ENCODE data around the gene ADH6.
"Not testable (repeated sequence)": the region's sequence is repeated elsewhere in the genome, so short reads cannot be mapped to it uniquely, and the experiment has no call there.

The ADH6 gene

GRCh38 chr4:99219072-99219471 is at the start of gene ADH6:
Gene ADH6 (minus strand): TSS chr4:99219246. CDS start chr4:99219152, 94 bp downstream.
- H3K4me3 ChIP-seq = no peak within 1 kb of the TSS
- TF ChIP-seq Cebpa-rat (IDR thresholded peaks at IDR 0.05) = no peak
- H3K9me3 ChIP-seq (replicated peaks in 1 of 11) = peaks cover 0 to 6% (median 0%) of the 10 kb centered on the region in 11 experiments; a peak in 1 of 22 replicates
- no peak within 1 kb of the TSS for H3K9ac ChIP-seq
- H3K4me1 ChIP-seq = no peaks in the 10 kb centered on the region
- H3K36me3 ChIP-seq = no peaks in the 10 kb centered on the region
- H3K27me3 ChIP-seq = no peaks in the 10 kb centered on the region
- H4K20me1 ChIP-seq = no peaks in the 10 kb centered on the region
- no peak within 1 kb of the TSS for H3K27ac ChIP-seq
- H3K4me2 ChIP-seq = no peak within 1 kb of the TSS

DNA sequence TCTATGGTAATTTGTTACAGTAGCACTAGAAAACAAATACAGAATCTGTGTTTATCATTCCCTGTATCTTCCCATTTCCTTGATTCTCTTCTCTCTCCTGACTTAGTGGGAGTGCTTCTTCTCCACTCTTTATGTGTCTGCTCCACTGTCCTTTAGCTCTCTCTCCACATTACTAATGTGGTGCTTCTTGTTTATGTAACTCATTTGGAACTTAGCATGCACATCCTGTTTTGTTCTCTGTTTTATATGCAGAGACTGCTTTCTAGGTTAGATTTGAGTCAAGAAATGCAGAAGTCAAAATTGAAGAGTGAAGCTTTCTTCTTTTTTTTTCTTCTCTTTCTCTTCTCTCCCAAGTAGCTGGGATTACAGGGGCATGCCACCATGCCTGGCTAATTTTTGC is 45.9 kb upstream of the ADH6 start:
- Histone ChIP-seq H3K4me3 (no peak overlapping the region), H3K9ac (no peak overlapping the region), H3K27me3 (no peaks in the 10 kb centered on the region), H4K20me1 (no peaks in the 10 kb centered on the region), H3K27ac (no peak overlapping the region), H3K9me3 (replicated peaks in 1 of 11) (peaks cover 0 to 5% (median 0%) of the 10 kb centered on the region in 11 experiments; a peak in 2 of 22 replicates), H3K4me2 (peak overlapping the region in 2 of 11 experiments; percentile 10 to 19; a peak in 2 of 22 replicates), H3K4me1 (peaks cover 0 to 10% (median 0%) of the 10 kb centered on the region in 10 experiments; a peak in 2 of 20 replicates), H3K36me3 (no peaks in the 10 kb centered on the region)
- no peak for TF ChIP-seq Cebpa-rat (IDR thresholded peaks at IDR 0.05)

GRCh38 chr4:99252746-99253145 is 33.7 kb upstream of the ADH6 start:
- TF ChIP-seq Cebpa-rat (IDR thresholded peaks at IDR 0.05) = no peak
- Histone ChIP-seq H3K9ac (no peak overlapping the region), H3K4me1 (no peaks in the 10 kb centered on the region), H4K20me1 (no peaks in the 10 kb centered on the region), H3K4me3 (no peak overlapping the region), H3K36me3 (no peaks in the 10 kb centered on the region), H3K4me2 (no peak overlapping the region), H3K27ac (no peak overlapping the region), H3K9me3 (replicated peaks in 1 of 11) (0 out of 22 replicates have a peak, but pooled peaks cover 0 to 6% (median 0%) of the 10 kb centered on the region in 11 experiments), H3K27me3 (no peaks in the 10 kb centered on the region)

DNA sequence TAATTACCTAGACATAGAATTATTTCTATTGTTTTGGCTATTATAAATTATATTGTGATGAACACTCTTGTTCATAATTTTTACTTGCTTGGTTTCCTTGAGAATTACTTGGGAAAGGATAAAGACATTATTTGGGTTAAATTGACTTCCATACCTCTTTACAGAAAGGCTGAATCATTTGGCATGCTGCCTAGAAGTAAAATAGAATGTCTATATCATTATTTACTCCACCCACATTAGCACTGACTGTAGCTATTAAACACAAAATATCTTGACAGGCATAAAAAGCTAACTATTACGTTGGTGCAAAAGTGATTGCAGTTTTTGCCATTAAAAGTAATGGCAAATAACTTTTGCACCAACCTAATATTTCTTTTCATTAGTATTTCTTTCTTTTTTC is 29.7 kb upstream of the ADH6 start:
- H4K20me1 ChIP-seq = no peaks in the 10 kb centered on the region
- H3K27me3 ChIP-seq = no peaks in the 10 kb centered on the region
- H3K4me2 ChIP-seq = no peak overlapping the region
- peaks cover 0 to 14% (median 0%) of the 10 kb centered on the region in 11 experiments; a peak in 1 of 22 replicates for H3K9me3 ChIP-seq (replicated peaks in 1 of 11)
- H3K27ac ChIP-seq = no peak overlapping the region
- no peaks in the 10 kb centered on the region for H3K36me3 ChIP-seq
- no peak overlapping the region for H3K4me3 ChIP-seq
- no peak for TF ChIP-seq Cebpa-rat (IDR thresholded peaks at IDR 0.05)
- no peak overlapping the region for H3K9ac ChIP-seq
- no peaks in the 10 kb centered on the region for H3K4me1 ChIP-seq

DNA sequence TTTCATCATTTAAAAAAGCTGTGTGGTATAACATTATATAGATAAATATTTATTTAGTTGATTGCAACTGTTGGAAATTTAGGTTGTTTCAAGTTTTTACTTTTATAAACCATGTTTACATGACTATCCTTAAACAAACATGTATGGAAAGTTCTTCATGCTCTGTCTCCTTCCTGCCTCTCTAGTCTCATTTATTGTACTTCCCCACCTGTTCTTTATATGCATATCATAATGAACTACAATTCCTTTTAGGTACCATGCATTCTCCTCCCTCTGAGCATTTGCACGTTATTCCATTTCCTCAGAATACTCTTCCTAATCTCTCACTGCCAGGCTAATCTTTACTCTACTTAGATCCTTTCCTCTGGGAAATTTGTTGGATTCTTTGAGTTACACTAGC is 16.9 kb upstream of the ADH6 start:
- Histone ChIP-seq H3K27ac (no peak overlapping the region), H3K4me2 (no peak overlapping the region), H3K4me1 (no peaks in the 10 kb centered on the region), H3K36me3 (no peaks in the 10 kb centered on the region), H3K4me3 (no peak overlapping the region), H3K9ac (no peak overlapping the region), H3K27me3 (no peaks in the 10 kb centered on the region), H3K9me3 (replicated peaks in 1 of 11) (peaks cover 0 to 5% (median 2%) of the 10 kb centered on the region in 11 experiments; a peak in 5 of 22 replicates), H4K20me1 (no peaks in the 10 kb centered on the region)
- TF ChIP-seq Cebpa-rat (IDR thresholded peaks at IDR 0.05) = no peak

DNA sequence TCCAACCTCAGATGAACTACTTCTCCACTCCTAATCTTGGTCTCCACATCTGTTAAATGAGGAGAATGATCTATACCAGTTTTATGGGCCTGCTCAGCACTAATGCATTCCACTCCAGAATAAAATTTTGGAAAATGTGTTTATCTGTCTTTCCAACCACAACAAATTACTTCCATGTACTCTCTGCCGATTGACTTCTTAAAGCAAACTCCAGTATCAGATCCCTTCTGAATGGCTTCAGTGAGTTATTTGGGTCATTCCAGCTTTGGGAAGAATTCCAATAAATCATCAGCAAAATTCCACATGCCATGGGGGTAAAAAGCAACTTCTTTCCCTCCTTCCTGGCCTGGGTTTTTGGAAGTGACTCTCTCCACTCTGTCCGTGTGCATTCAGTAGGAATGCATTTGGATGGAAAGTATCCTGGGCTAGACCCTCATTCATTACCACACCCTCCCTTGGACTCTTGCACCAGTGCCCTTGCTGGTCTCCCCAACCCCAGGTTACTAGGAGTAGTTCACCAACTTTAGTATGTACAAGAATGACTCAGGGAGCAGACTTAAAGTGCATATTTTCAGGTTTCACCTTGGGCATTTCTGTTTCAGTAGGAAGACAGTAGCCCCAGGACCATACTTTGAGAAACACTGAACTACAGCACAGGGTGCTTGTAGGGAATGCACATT is 15.4 kb upstream of the ADH6 start:
- H3K27me3 ChIP-seq = no peaks in the 10 kb centered on the region
- no peaks in the 10 kb centered on the region for H3K36me3 ChIP-seq
- H3K27ac ChIP-seq = no peak overlapping the region
- no peaks in the 10 kb centered on the region for H4K20me1 ChIP-seq
- no peak for TF ChIP-seq Cebpa-rat (IDR thresholded peaks at IDR 0.05)
- no peak overlapping the region for H3K4me3 ChIP-seq
- peaks cover 0 to 10% (median 6%) of the 10 kb centered on the region in 11 experiments; a peak in 7 of 22 replicates for H3K9me3 ChIP-seq (replicated peaks in 1 of 11)
- H3K4me2 ChIP-seq = no peak overlapping the region
- H3K4me1 ChIP-seq = no peaks in the 10 kb centered on the region
- no peak overlapping the region for H3K9ac ChIP-seq

DNA sequence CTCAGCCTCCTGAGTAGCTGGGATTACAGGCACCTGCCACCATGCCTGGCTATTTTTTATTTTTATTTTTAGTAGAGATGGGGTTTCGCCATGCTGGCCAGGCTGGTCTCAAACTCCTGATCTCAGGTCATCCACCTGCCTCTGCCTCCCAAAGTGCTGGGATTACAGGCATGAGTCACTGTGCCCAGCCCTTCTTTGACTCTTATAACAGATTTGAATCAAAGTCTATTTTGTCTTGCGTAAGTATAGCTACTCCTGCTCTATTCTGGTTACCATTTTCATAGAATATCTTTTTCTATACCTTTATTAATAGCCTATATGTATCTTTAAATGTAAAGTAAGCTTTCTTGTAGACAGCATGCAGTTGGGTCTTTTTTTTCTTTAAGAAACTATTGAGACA is 14.4 kb upstream of the ADH6 start:
- H3K4me2 ChIP-seq, H3K4me3 ChIP-seq, H3K27ac ChIP-seq, H3K27me3 ChIP-seq, H3K9ac ChIP-seq, H3K4me1 ChIP-seq, H4K20me1 ChIP-seq, H3K36me3 ChIP-seq: not testable (repeated sequence)
- H3K9me3 ChIP-seq (replicated peaks in 1 of 11) = peaks cover 0 to 10% (median 6%) of the 10 kb centered on the region in 11 experiments; a peak in 6 of 22 replicates

DNA sequence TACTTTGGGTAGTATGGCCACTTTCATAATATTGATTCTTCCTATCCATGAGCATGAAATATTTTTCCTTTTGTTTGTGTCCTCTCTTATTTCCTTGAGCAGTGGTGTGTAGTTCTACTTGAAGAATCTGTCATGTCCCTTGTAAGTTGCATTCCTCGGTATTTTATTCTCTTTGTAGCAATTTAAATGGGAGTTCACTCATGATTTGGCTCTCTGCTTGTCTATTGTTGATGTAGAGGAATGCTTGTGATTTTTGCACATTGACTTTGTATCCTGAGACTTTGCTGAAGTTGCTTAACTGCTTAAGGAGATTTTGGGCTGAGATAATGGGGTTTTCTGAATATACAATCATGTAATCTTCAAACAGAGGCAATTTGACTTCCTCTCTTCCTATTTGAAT is 9.7 kb upstream of the ADH6 start:
- H3K4me1 ChIP-seq, H3K4me2 ChIP-seq, H3K36me3 ChIP-seq, H3K27me3 ChIP-seq, H3K27ac ChIP-seq, H3K9ac ChIP-seq, H4K20me1 ChIP-seq, H3K4me3 ChIP-seq: not testable (repeated sequence)
- peaks cover 0 to 16% (median 7%) of the 10 kb centered on the region in 11 experiments; a peak in 10 of 22 replicates for H3K9me3 ChIP-seq (replicated peaks in 1 of 11)

DNA sequence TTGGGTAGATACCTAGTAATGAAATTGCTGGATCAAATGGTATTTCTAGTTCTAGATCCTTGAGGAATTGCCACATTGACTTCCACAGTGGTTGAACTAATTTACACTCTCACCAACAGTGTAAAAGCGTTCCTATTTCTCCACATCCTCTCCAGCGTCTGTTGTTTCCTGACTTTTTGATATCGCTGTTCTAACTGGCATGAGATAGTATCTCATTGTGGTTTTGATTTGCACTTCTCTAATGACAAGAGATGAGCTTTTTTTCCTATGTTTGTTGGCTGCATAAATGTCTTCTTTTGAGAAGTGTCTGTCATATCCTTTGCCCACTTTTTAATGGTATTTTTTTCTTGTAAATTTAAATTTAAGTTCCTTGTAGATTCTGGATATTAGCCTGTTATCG is 8.6 kb upstream of the ADH6 start:
- not testable (repeated sequence) for H3K4me3 ChIP-seq, H3K27me3 ChIP-seq, H3K4me2 ChIP-seq, H3K4me1 ChIP-seq, H3K9ac ChIP-seq, H3K36me3 ChIP-seq, H3K27ac ChIP-seq, H4K20me1 ChIP-seq
- H3K9me3 ChIP-seq (replicated peaks in 1 of 11) = peaks cover 0 to 16% (median 7%) of the 10 kb centered on the region in 11 experiments; a peak in 10 of 22 replicates

- Histone ChIP-seq H3K27me3 (no peaks in the 10 kb centered on the region), H3K9me3 (replicated peaks in 1 of 11) (peaks cover 0 to 6% (median 0%) of the 10 kb centered on the region in 11 experiments; a peak in 4 of 22 replicates), H3K4me2 (no peak overlapping the region), H3K4me3 (no peak overlapping the region), H4K20me1 (no peaks in the 10 kb centered on the region), H3K9ac (no peak overlapping the region), H3K36me3 (no peaks in the 10 kb centered on the region), H3K4me1 (no peaks in the 10 kb centered on the region), H3K27ac (no peak overlapping the region)
- TF ChIP-seq Cebpa-rat (IDR thresholded peaks at IDR 0.05) = no peak
These were observed 2.9 kb upstream of the ADH6 start for GRCh38 chr4:99221980-99222379.
